A549 (cell line): ENCODE data around the gene ADCY1. TPM values are rescaled to one million over a fixed set of nuclear protein-coding genes. Genes with fewer than 3 reads are reported as not detected.

Source experiments
- ATAC-seq, 2 experiments: fragments of 200-7000 bp in 1 of 2; fragments of >200 bp in 1 of 2; cut with Nextera tagmentation in 1 of 2; cut with Tn5 transposase in 1 of 2; 3 replicates each; pipeline versions ENCODE4 v1.8.0 to v1.9.1; 2018 to 2020; ENCODE audit warnings: mild to moderate bottlenecking in 1 of 2, moderate library complexity in 1 of 2
- CTCF ChIA-PET: fragments of 300-600 bp; sonication (Branson Sonifier 250); formaldehyde crosslinking; extraction: SDS; loops from one replicate; lab custom pipeline; 2021; ENCODE audit warnings: antibody characterized with exemption, inconsistent platforms; lab: Yijun Ruan, JAX
- POLR2A ChIA-PET: fragments of 350-600 bp; formaldehyde crosslinking; extraction: SDS; loops from one replicate; lab custom pipeline; 2021; ENCODE audit warnings: antibody characterized with exemption, inconsistent platforms; lab: Yijun Ruan, JAX
- DNase-seq, 2 experiments: peaks; one replicate each; pipeline versions ENCODE4 v3.0.0 to v3.0.0-alpha.2; 2011 to 2016; ENCODE audit warnings: low read depth in 1 of 2, low spot score in 1 of 2
- FAIRE-seq: peaks from 2 replicates; lab custom pipeline; 2011; peaks lifted over from hg19 to GRCh38; lab: Jason Lieb, UNC
- H3K27ac ChIP-seq, 2 experiments: fragments of >200 bp; sonication (Bioruptor Twin); formaldehyde crosslinking; 3 replicates each; pipeline ENCODE4 v1.5.1; 2016 to 2017
- H3K4me1 ChIP-seq: fragments of >200 bp; sonication (Bioruptor Twin); formaldehyde crosslinking; 3 replicates; pipeline ENCODE4 v1.6.1; 2016
- H3K4me2 ChIP-seq: fragments of >200 bp; sonication (Bioruptor Twin); formaldehyde crosslinking; 3 replicates; pipeline ENCODE4 v1.6.1; 2016
- H3K4me3 ChIP-seq: fragments of >200 bp; sonication (Bioruptor Twin); formaldehyde crosslinking; 3 replicates; pipeline ENCODE4 v1.5.1; 2016
- H3K9me3 ChIP-seq: fragments of >200 bp; sonication (Bioruptor Twin); formaldehyde crosslinking; 3 replicates; pipeline ENCODE4 v1.6.1; 2016
- ATOH8 ChIP-seq: fragments of 250-450 bp; sonication (Bioruptor Pico); IDR thresholded peaks from 2 replicates; pipeline ENCODE4 v1.5.0; 2020; ENCODE audit warnings: low read depth, mild to moderate bottlenecking, moderate library complexity
- CBX2 ChIP-seq: fragments of 200-600 bp; sonication (generic); IDR thresholded peaks from 2 replicates; pipeline ENCODE4 v1.6.1; 2016; ENCODE audit warnings: low read depth, mild to moderate bottlenecking, borderline replicate concordance
- CBX8 ChIP-seq: fragments of 200-600 bp; sonication (generic); IDR thresholded peaks from 2 replicates; pipeline ENCODE4 v1.6.1; 2016
- CEBPB ChIP-seq, 2 experiments: fragments of >200 bp in 1 of 2; sonication (Bioruptor Twin) in 1 of 2; formaldehyde crosslinking in 1 of 2; IDR thresholded peaks; 2 replicates each; pipeline ENCODE4 v1.6.1; 2012 to 2016
- CHD2 ChIP-seq: fragments of 150-350 bp; IDR thresholded peaks from 2 replicates; pipeline ENCODE4 v1.6.1; 2014; ENCODE audit warnings: low read length; ENCODE audit not compliant: partially characterized antibody
- CHD4 ChIP-seq: fragments of 200-600 bp; sonication (generic); IDR thresholded peaks from 2 replicates; pipeline ENCODE4 v1.6.1; 2016; ENCODE audit warnings: antibody characterized with exemption, mild to moderate bottlenecking, borderline replicate concordance
- EHF ChIP-seq: fragments of 250-450 bp; sonication (Bioruptor Pico); IDR thresholded peaks from 2 replicates; pipeline ENCODE4 v1.5.0; 2020; ENCODE audit warnings: mild to moderate bottlenecking
- EHMT2 ChIP-seq: fragments of 200-600 bp; sonication (generic); IDR thresholded peaks from 2 replicates; pipeline ENCODE4 v1.6.1; 2016; ENCODE audit warnings: antibody characterized with exemption, low read depth, mild to moderate bottlenecking, moderate library complexity
- EP300 ChIP-seq, 2 experiments: fragments of >200 bp; sonication (Bioruptor Twin); formaldehyde crosslinking; IDR thresholded peaks; 2 replicates in 1 of 2; 3 replicates in 1 of 2; pipeline ENCODE4 v1.6.1; 2016 to 2017
- ESRRA ChIP-seq: fragments of 150-350 bp; IDR thresholded peaks from 2 replicates; pipeline ENCODE4 v1.6.1; 2014; ENCODE audit warnings: mild to moderate bottlenecking, low read length, borderline replicate concordance
- FOSB ChIP-seq: fragments of 250-450 bp; sonication (Bioruptor Pico); IDR thresholded peaks from 2 replicates; pipeline ENCODE4 v1.5.0; 2020; ENCODE audit warnings: mild to moderate bottlenecking, moderate library complexity
- HDAC2 ChIP-seq: fragments of 200-600 bp; sonication (generic); IDR thresholded peaks from 2 replicates; pipeline ENCODE4 v1.6.1; 2016
- HES2 ChIP-seq: fragments of >200 bp; sonication (Bioruptor Twin); formaldehyde crosslinking; IDR thresholded peaks from 2 replicates; pipeline ENCODE4 v1.6.1; 2016
- HEYL ChIP-seq: fragments of 250-450 bp; sonication (Bioruptor Pico); IDR thresholded peaks from 2 replicates; pipeline ENCODE4 v1.8.0; 2021; ENCODE audit warnings: mild to moderate bottlenecking, moderate library complexity
- HOXA7 ChIP-seq: fragments of 250-450 bp; sonication (Bioruptor Pico); IDR thresholded peaks from 2 replicates; pipeline ENCODE4 v1.5.0; 2020; ENCODE audit warnings: mild to moderate bottlenecking, moderate library complexity
- HOXB13 ChIP-seq: fragments of 250-450 bp; sonication (Bioruptor Pico); IDR thresholded peaks from 2 replicates; pipeline ENCODE4 v1.5.0; 2020; ENCODE audit warnings: low read depth, mild to moderate bottlenecking, moderate library complexity
- HOXB5 ChIP-seq: fragments of 250-450 bp; sonication (Bioruptor Pico); IDR thresholded peaks from 2 replicates; pipeline ENCODE4 v1.5.0; 2020; ENCODE audit warnings: mild to moderate bottlenecking, moderate library complexity
- JUNB ChIP-seq: fragments of >200 bp; sonication (Bioruptor Twin); formaldehyde crosslinking; IDR thresholded peaks from 2 replicates; pipeline ENCODE4 v1.6.1; 2016
- MAZ ChIP-seq: fragments of 150-350 bp; IDR thresholded peaks from 2 replicates; pipeline ENCODE4 v1.6.1; 2014; ENCODE audit warnings: antibody characterized with exemption, low read depth, low read length, borderline replicate concordance
- NFE2L2 ChIP-seq: fragments of 150-350 bp; conservative IDR thresholded peaks from 2 replicates; pipeline ENCODE4 v1.6.1; 2014; ENCODE audit warnings: low read length
- NPAS2 ChIP-seq: fragments of 250-450 bp; sonication (Bioruptor Pico); IDR thresholded peaks from 2 replicates; pipeline ENCODE4 v1.8.0; 2022; ENCODE audit warnings: mild to moderate bottlenecking, moderate library complexity, borderline replicate concordance
- PBX3 ChIP-seq: IDR thresholded peaks from 2 replicates; pipeline ENCODE4 v1.6.1; 2012
- PHF8 ChIP-seq: fragments of 200-600 bp; sonication (generic); IDR thresholded peaks from 2 replicates; pipeline ENCODE4 v1.6.1; 2016; ENCODE audit warnings: low read depth, mild to moderate bottlenecking, antibody characterized with exemption, moderate library complexity, borderline replicate concordance
- POLR2AphosphoS2 ChIP-seq: conservative IDR thresholded peaks from 2 replicates; pipeline ENCODE4 v1.6.1; 2012; ENCODE audit warnings: low read length, improper control_type of control experiment, inconsistent platforms
- RCOR1 ChIP-seq: fragments of 150-350 bp; IDR thresholded peaks from 2 replicates; pipeline ENCODE4 v1.6.1; 2014; ENCODE audit warnings: antibody characterized with exemption, low read length, low read depth
- REST ChIP-seq: fragments of 200-600 bp; sonication (generic); IDR thresholded peaks from 2 replicates; pipeline ENCODE4 v1.6.1; 2016; ENCODE audit warnings: antibody characterized with exemption, mild to moderate bottlenecking, moderate library complexity
- RFX5 ChIP-seq: fragments of 450-650 bp; IDR thresholded peaks from 2 replicates; pipeline ENCODE4 v1.7.1; 2014; ENCODE audit warnings: antibody characterized with exemption, mild to moderate bottlenecking, moderate library complexity
- SREBF2 ChIP-seq: fragments of 450-650 bp; IDR thresholded peaks from 2 replicates; pipeline ENCODE4 v1.6.1; 2014; ENCODE audit warnings: mild to moderate bottlenecking, moderate library complexity
- TP53 ChIP-seq: fragments of 250-450 bp; sonication (Bioruptor Pico); IDR thresholded peaks from 2 replicates; pipeline ENCODE4 v1.5.0; 2021; ENCODE audit warnings: mild to moderate bottlenecking, moderate library complexity
- USF2 ChIP-seq: fragments of 450-650 bp; IDR thresholded peaks from 2 replicates; pipeline ENCODE4 v1.6.1; 2014; ENCODE audit warnings: antibody characterized with exemption
- ZSCAN20 ChIP-seq: fragments of 250-450 bp; sonication (Bioruptor Pico); IDR thresholded peaks from 2 replicates; pipeline ENCODE4 v1.8.0; 2022; ENCODE audit warnings: mild to moderate bottlenecking, moderate library complexity
- WGBS: methylation state at CpG from one replicate; pipeline ENCODE4 v1.1.6; 2017; ENCODE audit errors: missing lambda C conversion rate; 5-methylcytosine and 5-hydroxymethylcytosine counted together
- polyA plus RNA-seq, 4 experiments: library from polyadenylated mRNA; depleted of rRNA in 3 of 4; stranded (reverse); fragments of >200 nt; fragmentation: RNase III in 1 of 4; extraction: RNeasy Plus Mini Kit Qiagen cat#74134 plus additional on column Dnase treatment in 1 of 4; gene quantifications; 2 replicates in 3 of 4; 3 replicates in 1 of 4; pipeline ENCODE4 v1.2.3, GENCODE V29; 2011 to 2017

ADCY1 gene
- polyA plus RNA-seq, 2 of the 4 experiments (the other 2 are of a cell fraction) = 1.3 to 1.7 TPM

- no peak for DNase-seq
- FAIRE-seq = no peak
- ChIA-PET POLR2A (no interaction called here), CTCF (no interaction called here)
- H3K4me2 ChIP-seq = no peak overlapping the region
- 51% methylated on average over 4 of the region's 7 CpGs for WGBS
- no peaks in the 10 kb centered on the region for H3K9me3 ChIP-seq
- H3K4me3 ChIP-seq = no peak overlapping the region
- no peaks in the 10 kb centered on the region for H3K4me1 ChIP-seq
- TF ChIP-seq RCOR1 (no peak), HOXB5 (CRISPR knock-in tag) (no peak), HEYL (CRISPR knock-in tag) (no peak), POLR2AphosphoS2 (no peak), SREBF2 (no peak), EHMT2 (no peak), TP53 (no peak), HOXA7 (CRISPR knock-in tag) (no peak), FOSB (CRISPR knock-in tag) (no peak), JUNB (no peak), USF2 (no peak), NPAS2 (CRISPR knock-in tag) (no peak), HES2 (no peak), RFX5 (no peak), CHD4 (no peak), ESRRA (no peak), CEBPB (IDR thresholded peaks at IDR 0.05) (no peak), EP300 (IDR thresholded peaks at IDR 0.05) (no peak), CBX8 (no peak), REST (no peak)
- no peak overlapping the region for H3K27ac ChIP-seq
- no peak for ATAC-seq
Measured at GRCh38 chr7:45670227-45670626, 96.1 kb downstream of the ADCY1 start.

- whole genome bisulfite sequencing = 47% methylated on average over 5 of the region's 6 CpGs
- no peak for ATAC-seq
- H3K4me1 ChIP-seq = no peaks in the 10 kb centered on the region
- no peak for FAIRE-seq
- no peak overlapping the region for H3K4me2 ChIP-seq
- no peak overlapping the region for H3K4me3 ChIP-seq
- DNase-seq = no peak
- no peaks in the 10 kb centered on the region for H3K9me3 ChIP-seq
- CTCF ChIA-PET = no interaction called here
- POLR2A ChIA-PET = no interaction called here
- no peak for TF ChIP-seq ATOH8 (CRISPR knock-in tag)
- no peak for TF ChIP-seq ZSCAN20 (CRISPR knock-in tag)
- TF ChIP-seq HOXB5 (CRISPR knock-in tag) = no peak
- TF ChIP-seq HDAC2 = no peak
- no peak for TF ChIP-seq NPAS2 (CRISPR knock-in tag)
- no peak for TF ChIP-seq CHD2
- TF ChIP-seq EHF (CRISPR knock-in tag) = no peak
- TF ChIP-seq HOXB13 (CRISPR knock-in tag) = no peak
- TF ChIP-seq RFX5 = no peak
- no peak for TF ChIP-seq CEBPB (IDR thresholded peaks at IDR 0.05)
- TF ChIP-seq NFE2L2 = no peak
- no peak for TF ChIP-seq PBX3
- TF ChIP-seq MAZ = no peak
- TF ChIP-seq PHF8 = no peak
- TF ChIP-seq CBX2 = no peak
- no peak for TF ChIP-seq FOSB (CRISPR knock-in tag)
- TF ChIP-seq EHMT2 = no peak
- no peak overlapping the region for H3K27ac ChIP-seq
Measured at GRCh38 chr7:45670717-45671116, 96.5 kb downstream of the ADCY1 start.
